Non-pigmented ciliary epithelial cell (primary cell): ENCODE measurements around the gene LRGUK.

Experiments
- DNase-seq: peaks from one replicate; pipeline ENCODE4 v3.0.0-alpha.2; 2010; ENCODE audit warnings: low read depth

LRGUK gene

DNA sequence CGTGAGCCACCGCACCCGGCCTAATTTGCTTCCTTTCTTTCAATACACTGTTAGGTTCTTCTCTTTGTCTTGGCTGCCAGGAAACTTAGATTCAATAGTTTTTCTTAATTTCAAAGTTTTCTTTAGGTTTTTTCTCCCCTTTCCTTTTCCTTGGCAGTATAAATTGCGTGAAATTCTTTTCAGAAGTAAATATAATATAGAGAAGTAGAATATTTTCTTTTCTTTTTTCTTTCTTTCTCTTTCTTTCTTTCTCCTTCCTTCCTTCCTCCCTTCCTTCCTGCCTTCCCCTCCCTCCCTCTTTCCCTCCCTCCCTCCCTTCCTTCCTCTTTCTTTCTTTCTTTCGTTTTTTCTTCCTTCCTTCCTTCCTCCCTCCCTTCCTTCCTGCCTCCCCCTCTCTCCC is 1.7 kb downstream of the LRGUK start:
- DNase-seq = no peak

DNA sequence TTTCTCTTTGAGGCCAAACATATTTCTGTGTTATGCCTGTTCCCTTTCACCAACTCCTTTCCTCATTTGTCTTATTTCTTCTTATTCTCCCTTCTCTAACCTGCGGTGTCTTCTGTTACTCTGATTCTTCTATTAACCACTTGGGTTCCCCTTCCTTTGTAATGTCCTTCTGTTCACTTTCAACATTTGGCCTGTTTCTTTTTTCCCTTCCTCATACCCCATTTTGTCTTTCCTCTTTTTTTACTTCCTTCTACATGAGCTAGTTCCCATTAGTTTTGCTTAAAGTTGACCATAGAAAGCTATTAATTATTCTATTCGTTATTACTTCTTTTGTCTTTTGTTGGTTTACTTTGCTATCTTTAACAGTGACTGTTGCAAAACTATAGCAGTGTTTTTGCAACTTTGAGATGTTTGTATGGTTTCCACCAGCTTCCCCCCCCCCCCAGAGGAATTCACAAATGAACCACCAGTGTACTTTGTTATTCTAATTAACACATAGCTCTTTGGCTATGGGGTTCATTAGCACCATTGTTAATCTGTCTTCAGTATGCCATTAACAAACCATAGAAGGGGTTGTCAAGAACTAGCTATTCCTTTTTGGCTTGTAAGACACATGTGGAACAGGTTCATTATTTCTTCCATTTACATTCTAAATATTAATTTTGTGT is 2.9 kb downstream of the LRGUK start:
- no peak for DNase-seq

DNA sequence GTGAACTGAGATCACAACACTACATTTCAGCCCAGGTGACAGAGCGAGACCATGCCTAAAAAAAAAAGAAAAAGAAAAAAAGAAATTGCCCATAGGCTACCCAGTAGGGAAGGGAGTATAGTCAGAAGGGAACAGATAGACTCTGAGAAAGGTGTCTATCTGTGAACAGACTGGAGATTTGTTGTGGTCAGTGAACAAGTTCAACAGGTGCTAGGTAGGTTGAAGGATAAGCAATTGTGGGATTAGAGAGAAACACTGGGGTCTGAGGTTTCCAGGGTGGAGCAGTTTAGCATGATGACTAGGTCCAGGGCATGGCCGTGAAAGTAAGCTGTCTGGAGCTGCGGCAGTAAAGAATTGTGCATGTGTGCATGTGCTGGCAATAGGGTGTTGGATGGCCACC is 6.9 kb downstream of the LRGUK start:
- no peak for DNase-seq

DNA sequence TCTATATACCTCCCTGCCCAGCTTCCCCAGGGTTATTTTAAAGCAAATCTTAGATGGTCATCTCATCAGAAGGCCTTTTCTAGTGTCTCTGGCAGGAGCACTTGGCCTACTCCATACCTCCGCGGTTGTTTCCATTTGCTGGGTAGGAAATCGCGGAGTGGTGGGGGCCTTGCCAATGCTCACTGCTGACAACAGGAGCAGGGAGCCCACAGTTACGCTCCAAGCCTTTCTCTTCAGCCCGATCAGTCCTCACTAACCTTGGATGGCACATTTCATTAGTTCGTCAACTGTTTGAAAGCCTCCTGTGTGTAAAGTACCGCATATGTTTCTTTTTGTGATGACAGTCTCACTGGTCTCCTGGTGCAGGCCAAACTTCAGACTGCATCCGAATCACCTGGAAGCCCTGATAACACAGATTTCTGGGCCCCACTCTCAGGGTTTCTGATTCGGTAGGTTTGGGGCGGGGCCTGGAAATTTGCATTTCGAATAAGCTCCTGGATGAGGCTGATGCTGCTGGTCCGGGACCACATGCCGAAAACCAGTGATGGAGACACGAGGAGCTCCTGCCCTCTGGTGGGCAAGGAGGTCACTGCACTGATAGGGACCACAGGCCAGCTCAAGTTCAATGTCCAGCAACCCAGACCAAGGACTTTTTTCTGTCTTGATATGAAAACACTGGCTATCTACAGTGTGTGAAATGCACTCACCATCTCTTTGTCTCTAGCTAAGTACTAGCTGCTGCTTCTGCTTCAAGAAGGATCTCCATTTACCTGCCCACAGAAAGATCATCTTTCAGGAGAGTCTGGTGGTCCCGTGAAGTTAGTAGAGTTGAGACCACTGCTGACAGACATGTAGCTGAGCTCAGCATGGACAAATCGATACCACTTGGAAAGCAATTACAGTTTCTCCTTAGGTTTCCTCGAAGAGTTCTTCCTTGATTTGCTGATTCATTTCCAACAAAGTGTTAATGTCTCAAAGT is 14.0 kb downstream of the LRGUK start:
- peak; percentile 9 for DNase-seq

DNA sequence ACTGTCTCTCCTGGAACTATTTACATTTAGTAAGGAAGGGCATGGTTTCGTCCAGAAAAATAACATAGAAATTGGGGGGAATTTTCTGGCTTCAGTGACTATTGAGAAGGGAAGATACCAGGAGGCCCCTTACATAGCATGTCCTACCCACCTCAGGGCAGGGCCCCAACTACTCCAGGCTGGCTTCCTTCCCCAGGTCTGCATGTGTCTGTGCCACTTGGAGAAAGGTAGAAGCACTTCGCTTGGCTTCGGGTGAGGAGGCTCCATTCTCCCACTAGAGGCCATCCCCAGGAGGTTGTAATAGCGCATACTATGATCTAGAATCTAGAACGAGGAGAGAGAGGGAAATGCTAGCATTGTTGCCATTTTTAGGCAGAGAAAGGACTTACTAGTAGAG is 14.7 kb downstream of the LRGUK start:
- no peak for DNase-seq

DNA sequence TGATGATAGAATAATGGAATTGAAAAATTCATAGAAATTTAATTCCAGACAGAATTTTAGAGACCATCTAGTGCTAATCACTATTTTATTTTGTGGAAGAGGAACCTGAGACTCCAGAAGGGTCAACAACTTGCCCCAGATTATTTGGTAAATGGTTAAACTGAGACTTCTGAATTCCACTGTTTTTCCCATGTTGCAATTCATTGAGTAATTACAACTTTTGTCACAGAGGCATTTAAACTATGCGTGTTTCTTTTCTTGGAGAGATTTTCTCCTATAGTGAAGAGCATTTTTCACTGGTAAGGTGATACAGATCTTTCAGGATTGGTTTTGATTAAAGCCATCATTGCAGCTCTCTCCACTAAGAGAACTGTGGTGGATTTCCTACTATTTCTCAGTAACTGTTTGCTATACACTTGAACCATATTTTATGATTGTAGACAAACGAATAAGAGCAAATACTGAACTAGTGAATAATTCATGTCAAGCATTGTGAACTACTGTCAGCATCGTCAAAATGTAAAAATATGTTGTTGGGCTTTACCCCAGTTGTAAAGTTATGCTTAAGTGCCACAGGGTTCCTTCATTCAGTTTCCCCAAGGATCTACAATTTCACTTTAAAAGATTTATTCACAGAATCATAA is 26.5 kb downstream of the LRGUK start:
- DNase-seq = no peak

DNA sequence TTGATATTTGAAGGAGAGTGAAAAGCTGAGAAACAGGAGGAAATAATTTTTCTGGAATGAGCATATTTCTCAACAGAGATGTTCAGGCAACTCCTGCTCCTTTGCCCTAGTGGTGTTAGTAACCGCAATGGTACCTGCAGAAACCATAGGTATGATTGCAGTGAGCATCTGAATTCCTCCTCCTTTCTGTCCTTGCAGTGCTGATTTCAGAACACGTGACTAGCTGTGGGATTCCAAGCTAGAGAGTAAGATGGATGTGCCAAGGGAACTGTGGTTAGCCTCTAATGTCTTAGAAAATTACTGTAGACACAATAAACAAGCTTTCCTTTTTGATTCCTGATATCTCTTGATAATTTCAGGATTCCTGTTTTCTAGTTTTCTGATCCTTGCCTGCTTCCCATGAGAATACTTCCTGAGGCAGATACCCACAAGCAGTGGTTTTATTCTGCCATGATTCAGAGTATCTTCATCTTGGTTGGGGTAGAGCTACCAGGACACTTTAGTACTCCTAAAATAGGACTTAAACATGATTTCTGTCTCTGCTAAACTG is 27.5 kb downstream of the LRGUK start:
- DNase-seq = no peak

DNA sequence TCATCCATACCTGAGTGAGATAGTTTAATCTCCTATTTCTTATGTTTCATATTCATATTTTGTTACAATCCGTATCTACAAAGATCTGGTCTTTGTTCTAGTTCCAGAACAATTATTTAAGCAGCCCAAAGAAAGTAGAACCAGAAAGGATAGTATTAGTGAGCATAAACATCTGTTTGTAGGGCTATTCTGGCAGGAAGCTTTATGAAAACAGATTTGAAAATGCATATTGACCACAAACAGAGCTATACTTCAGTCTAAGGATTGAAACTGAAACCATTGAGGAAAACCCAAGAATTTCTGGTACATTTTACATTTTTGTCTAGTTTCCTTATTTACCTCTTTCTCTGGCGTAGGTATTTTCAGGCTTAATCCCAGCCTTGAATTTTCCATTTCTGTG is 28.1 kb downstream of the LRGUK start:
- DNase-seq = no peak

DNA sequence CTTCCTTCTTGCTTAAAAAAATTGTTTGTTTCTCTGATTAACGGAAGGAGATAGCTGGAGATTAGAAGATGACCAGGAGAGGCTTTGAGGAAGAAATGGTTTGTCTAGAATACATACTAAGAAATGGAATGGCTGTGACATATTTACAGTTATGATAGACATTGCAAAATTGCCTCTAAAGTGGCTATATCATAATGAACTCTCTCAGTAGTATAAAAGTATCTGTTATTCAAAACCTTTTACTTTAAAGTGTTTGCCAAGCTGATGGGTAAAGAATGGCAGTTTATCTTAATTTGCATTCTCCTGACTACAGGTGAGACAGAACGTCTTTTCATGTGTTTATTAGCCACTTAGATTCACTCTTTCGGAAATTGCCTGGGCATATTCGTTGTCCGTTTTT is 28.7 kb downstream of the LRGUK start:
- DNase-seq = no peak

DNA sequence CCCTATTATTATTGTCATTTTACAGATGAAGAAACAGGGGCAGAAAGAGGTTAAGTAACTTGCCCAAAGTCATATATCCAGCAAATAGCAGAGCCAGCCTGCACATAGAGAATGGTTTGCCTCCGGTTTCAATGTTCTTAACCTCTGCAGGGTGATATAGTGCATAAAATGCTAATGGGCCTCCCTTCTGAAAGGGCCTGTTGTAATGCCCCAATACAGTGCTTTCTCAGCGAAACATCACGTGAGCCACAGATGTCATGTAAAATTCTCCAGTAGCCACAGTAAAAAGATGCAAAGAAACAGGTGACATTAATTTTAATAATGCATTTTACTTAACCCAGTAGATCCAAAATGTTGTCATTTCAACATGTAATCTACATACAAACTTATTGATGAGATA is 38.1 kb downstream of the LRGUK start:
- DNase-seq = no peak

DNA sequence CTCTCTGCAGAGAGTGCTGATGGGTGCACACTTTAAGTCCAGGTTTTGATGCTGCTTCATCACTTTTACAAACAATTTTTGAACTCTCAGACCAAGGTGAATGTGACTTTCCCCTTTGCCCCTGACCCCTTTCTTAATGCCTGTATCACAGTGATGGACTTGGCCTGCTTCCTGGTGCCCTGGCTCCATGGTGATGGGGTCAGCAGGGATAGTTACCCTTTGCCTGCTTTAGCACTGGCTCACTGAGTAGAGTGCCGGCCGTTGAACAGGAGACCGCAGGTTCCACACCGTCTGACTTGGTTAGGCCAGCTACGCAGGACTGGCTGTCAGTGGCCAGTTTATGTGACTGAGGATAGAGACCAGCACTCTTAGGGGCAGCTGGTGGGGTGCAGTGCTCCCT is 40.1 kb downstream of the LRGUK start:
- DNase-seq = no peak

DNA sequence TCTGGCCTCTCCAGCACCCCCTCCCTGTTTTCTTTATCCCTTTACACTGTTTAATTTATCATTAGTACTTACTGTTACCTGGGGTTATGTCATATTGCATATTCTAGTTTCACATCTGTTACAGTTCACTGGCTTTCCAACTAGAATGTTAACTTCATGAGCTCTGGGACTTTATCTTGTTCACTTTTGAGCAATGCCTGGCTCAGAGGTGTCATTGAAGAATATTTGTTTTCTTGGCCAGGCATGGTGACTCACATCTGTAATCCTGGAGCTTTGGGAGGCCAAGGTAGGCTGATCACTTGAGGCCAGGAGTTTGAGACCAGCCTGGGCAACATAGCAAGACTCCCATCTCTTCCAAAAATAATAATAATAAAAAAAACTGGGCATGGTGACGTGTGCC is 40.7 kb downstream of the LRGUK start:
- DNase-seq = no peak

DNA sequence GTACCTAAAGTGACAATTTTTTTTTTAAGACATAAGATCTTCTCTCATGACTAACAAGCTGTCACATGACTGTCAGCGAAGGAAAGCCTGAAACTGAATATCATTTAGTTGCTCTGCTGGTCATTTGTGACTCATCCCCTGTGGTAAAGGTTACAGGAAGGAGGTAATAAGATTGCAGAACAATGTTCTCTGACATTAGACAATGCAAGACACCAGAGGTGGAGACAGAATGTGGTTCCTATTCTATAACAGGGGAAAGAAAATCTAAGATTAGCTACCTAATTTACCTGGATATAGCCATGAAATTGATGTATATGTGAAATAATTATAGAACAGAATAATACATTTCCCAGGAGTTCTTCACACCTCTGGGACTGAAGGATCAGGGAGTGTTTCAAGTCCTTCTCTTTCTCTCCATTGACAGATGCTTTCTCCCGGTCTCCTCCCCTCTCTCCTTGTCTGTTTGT is 47.7 kb downstream of the LRGUK start:
- DNase-seq = peak; percentile 72

DNA sequence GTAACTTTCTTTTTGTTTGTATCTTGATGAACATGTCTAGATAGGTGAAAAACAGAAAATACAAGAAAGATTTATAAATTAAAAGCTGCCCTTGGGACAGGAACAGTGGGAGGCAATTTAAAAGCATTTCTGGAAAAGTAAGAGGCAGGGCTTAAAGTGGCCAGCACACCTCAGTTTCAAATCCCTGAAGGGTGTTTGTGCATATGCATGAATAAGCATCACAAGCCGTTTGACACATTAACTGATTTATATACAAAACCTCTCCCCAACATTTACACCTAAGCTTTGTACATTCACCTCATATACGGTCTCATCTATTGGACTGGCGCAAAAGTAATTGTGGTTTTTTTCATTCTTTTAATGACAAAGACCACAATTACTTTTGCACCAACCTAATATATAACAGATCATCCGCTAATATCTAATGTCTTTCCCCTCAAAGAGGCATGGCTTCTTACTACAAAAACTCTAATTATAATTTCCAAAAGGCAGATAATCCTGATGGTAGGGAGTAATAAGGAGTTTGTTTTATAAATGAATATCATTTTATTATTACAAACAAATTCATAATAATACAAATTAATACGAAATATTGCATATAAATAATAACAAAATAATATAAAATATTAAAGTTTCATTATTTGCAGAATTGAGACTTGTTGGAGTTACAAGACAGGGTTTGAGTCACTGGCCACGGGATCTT is 48.3 kb downstream of the LRGUK start:
- DNase-seq = no peak

DNA sequence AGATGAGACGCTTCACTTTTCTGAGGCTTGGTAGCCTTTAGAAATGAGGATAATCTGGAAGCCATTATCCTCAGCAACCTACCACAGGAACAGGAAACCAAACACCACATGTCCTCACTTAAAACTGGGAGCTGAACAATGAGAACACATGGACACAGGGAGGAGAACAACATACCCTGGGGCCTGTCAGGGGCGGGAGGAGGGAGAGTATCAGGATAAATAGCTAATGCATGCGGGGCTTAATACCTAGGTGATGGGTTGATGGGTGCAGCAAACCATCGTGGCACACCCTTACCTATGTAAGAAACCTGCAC is 48.9 kb downstream of the LRGUK start:
- no peak for DNase-seq

DNA sequence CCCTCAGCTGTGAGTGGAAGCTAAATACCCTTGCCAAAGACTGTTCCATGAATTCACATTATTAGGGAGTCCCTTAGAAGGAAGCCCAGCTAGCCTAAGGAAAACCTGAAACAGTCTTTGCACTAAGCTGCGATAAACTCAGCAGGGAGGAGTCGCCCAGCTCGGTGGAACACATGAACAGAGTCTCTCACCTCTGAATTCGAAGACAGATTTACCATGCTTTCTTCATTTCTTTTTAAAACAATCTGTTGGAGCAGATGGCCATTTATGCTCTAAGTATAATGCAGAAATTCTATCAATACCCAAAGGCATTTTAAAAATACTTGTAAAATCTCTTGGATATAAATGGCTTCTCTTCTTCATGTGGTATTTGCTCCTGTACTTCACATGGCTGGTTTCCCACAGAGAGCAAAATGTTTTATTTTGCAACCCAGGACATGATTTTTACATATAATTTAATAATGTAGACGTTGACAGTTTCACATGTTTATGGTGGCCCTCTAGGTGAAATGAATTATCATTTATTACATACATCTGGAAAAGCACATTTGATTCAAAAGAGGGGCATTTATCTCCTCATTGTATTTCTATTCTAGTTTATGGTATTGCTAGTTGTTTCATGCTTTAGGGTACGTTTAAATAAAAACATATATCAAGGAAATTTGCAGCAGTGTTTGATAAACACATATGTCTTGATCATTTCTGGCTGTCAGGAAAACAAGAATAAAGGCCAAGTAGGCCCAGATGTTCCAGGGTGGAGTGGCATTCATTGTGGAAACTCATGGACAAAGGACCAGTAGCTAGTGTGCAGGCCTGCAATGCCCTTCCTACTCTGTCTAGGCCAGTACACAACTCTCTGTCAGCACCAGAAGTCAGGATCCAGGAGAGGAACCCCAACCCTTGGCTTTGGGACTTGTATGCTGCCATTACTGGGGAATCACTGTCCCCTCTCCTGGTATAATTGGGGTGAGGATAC is 52.2 kb downstream of the LRGUK start:
- no peak for DNase-seq

DNA sequence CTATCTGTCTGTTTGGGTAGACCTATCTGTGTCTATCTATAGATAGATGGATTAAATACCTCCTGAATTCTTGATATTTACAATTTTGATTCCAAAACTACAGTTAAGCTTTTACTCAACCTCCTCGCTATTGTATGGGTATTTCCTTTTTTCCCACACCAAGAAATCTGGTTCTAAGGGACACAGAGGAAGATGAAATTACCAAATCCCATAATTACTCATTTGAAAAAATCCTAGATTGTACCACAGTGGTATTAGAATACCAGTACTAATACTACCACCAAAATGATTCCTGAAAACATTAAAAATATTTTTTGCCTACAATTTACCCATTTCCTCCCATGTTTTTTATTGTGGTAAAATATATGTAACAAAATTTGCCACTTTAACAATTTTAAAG is 53.2 kb downstream of the LRGUK start:
- DNase-seq = no peak

DNA sequence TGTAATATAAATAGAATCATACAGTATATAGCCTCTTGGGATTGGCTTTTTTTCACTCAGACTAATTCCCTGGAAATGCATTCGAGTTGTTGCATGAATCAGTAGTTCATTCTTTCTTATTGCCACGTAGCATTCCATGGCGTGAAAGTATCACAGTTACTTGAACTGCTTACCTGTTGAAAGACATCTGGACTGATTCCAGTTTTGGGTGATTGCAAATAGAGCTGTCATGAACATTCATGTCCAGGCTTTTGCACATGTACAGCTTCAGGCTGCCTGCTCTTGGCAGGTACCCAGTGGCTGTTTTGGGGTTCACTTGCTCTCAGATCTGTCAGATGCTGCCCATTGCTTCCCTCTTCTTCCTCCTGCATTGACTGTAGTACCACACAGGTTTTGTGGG is 54.9 kb downstream of the LRGUK start:
- DNase-seq = no peak

DNA sequence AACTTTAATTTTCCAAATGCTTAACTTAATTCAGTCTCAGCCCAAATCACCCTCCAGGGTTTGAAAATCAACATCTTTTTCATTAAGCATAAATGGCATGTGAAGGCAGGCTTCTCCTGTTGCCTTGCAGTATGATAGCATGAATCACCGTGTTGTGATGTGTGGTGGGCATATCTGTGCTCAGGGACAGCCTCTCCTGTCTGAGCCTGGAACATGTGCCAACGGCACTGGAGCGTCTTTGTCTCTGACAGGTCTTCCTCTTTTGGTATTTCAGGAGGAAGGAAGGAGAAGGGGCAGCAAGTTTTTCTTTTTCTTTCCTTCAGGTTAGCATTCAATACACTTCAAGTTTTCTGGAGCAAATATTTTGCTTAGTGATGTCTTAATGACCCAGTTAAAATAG is 57.6 kb downstream of the LRGUK start:
- no peak for DNase-seq

DNA sequence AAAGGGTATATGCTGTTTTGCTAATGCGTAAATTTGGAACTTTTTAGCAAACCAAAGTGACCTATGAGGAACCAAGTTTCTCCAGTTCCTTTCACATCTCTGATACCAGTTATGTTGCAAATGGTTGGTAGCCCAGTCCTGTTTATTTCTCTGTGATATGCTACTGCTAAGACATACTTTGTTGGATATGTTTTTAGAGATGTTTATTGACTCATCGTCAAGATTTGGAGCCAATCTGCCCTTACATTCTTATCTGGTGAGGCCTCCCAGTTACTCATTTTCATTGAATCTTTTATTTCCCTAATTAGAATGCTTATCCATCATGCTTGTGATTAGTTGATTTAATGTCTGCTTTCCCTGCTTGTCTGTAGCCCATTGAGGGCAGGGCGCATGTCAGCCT is 58.9 kb downstream of the LRGUK start:
- no peak for DNase-seq

DNA sequence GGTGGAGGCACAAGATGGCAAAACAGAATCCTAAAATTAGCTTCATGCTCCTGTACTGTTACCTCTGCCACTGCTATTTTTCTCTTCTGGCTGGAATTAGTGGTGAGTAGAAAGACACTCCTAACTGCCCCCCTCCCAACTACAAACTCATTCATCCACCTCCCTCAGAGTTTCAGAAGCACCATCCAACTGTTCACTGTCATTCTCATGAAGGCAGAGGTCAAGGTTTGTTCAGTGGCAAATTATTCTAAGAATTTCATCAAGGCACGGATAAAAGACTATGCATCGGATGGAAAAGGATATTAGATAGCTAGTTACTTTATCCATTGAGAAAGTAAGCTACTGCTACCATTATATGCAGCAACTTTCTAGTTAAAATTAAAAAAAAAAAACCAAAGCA is 59.7 kb downstream of the LRGUK start:
- DNase-seq = no peak
